ENCODE measurements around the gene COMMD3. TPM values are rescaled to one million over a fixed set of nuclear protein-coding genes. Genes with fewer than 3 reads are reported as not detected.

Gene COMMD3
- total RNA-seq (2012; rRNA removed) = 33.1 and 44.8 TPM in 2 replicates
- 25.4 and 30.8 TPM in 2 replicates for polyA plus RNA-seq (2012; rRNA removed)
- 29.0 and 38.5 TPM in 2 replicates for polyA plus RNA-seq (2012; cell fraction: cytosol; rRNA removed)
- 13.4 and 38.7 TPM in 2 replicates for polyA plus RNA-seq (2012; cell fraction: nucleus; rRNA removed; ENCODE audit: low replicate concordance)
- percentile 64 among the genes with signal in this experiment for Bru-seq, nascent RNA
- BruChase-seq, experiment 1, labeled RNA remaining after a 6-hour chase = percentile 68 among the genes with signal in this experiment
- percentile 58 among the genes with signal in this experiment for BruChase-seq, experiment 2, labeled RNA remaining after a 2-hour chase
- long read RNA-seq, transcript COMMD3-201 (8 exons, 1,342 nt) = major isoform, 28 of 36 reads
- long read RNA-seq, partial matches to known transcripts = 2 of 36 reads
- long read RNA-seq, other reads (novel, unspliced or antisense) = 3 of 36 reads

GRCh38 chr10:22316286-22317075 is at the start of gene COMMD3:
COMMD3 (plus strand) TSS chr10:22316388; CDS start chr10:22316418, 30 bp downstream.
- dilution Hi-C loops (cut with HindIII; ENCODE audit: low sequenced_read_pairs, unreplicated experiment) (no loop called here), in situ Hi-C loops (cut with MboI; ENCODE audit: low sequenced_read_pairs) (loop anchor here (10.0 to 25.0 kb wide), 3 partner anchors 312 to 804 kb away; partner anchors contain the start of gene DNAJC1), intact Hi-C loops (cut with micrococcal nuclease) (loop anchor here (1.0 to 5.0 kb wide), 4 partner anchors 87 to 819 kb away; partner anchors contain the start of genes DNAJC1 and PIP4K2A)
- BruUV-seq (replicated peaks) = no TSS peak
- Histone ChIP-seq H3K27me3 (ENCODE audit: control insufficient read depth, insufficient read depth, low read length) (peaks cover 2% of the 10 kb centered on the region; the same call in 1 of the 2 replicates), H3K18ac (ENCODE audit: low read depth, low read length) (peak within 1 kb of the TSS; percentile 78), H3K27ac (ENCODE audit: insufficient read depth, low read length) (peak within 1 kb of the TSS; percentile 93), H3K36me3 (ENCODE audit: control insufficient read depth, insufficient read depth, low read length) (no peaks in the 10 kb centered on the region), H4K5ac (ENCODE audit: low read depth, low read length) (peak within 1 kb of the TSS; percentile 84), H4K20me1 (ENCODE audit: insufficient read depth, low read length) (no peaks in the 10 kb centered on the region), H3K14ac (replicated peaks; ENCODE audit: low read depth, low read length) (peak within 1 kb of the TSS; percentile 87), H3K4ac (ENCODE audit: low read depth, low read length) (peak within 1 kb of the TSS; percentile 87), H4K8ac (ENCODE audit: low read depth in 2 of 2, low read length in 2 of 2) (peak within 1 kb of the TSS; percentile 14 to 94), H2BK5ac (ENCODE audit: low read depth, low read length, poor library complexity, severe bottlenecking) (peak within 1 kb of the TSS; percentile 77), H3K4me1 (ENCODE audit: control insufficient read depth, insufficient read depth, low read length) (no peaks in the 10 kb centered on the region), H2BK120ac (ENCODE audit: low read depth, low read length) (peak within 1 kb of the TSS; percentile 81), H3K9me1 (ENCODE audit: insufficient read depth, low read length) (no peaks in the 10 kb centered on the region; the same call in 1 of the 2 replicates), H2BK15ac (ENCODE audit: low read depth, low read length) (0 out of 3 replicates have a peak within 1 kb of the TSS, but pooled peaks have one; percentile 61), H3K9me3 (ENCODE audit: control insufficient read depth, insufficient read depth, low read length) (no peaks in the 10 kb centered on the region), H2AFZ (replicated peaks; ENCODE audit: low read length, poor library complexity) (peak within 1 kb of the TSS; percentile 99), H3K9ac (ENCODE audit: low read depth, low read length) (peak within 1 kb of the TSS; percentile 84), H2BK20ac (ENCODE audit: low read depth, low read length) (no peak within 1 kb of the TSS), H3K4me3 (ENCODE audit: insufficient read depth, low read depth, low read length) (peak within 1 kb of the TSS; percentile 76), H2AK5ac (ENCODE audit: low read depth, low read length) (peak within 1 kb of the TSS; percentile 35; the same call in 1 of the 2 replicates), H3K79me1 (ENCODE audit: low read depth in 1 of 2, low read length in 2 of 2) (peaks cover 5 to 12% of the 10 kb centered on the region in 2 experiments), H3K23ac (ENCODE audit: low read depth, low read length) (peak within 1 kb of the TSS; percentile 44), H4K91ac (ENCODE audit: insufficient read depth, low read depth, low read length) (peak within 1 kb of the TSS; percentile 94), H3K56ac (ENCODE audit: extremely low read depth, insufficient read depth, low read length) (peak within 1 kb of the TSS; percentile 87), H3K4me2 (ENCODE audit: low read depth, low read length) (peak within 1 kb of the TSS; percentile 96), H2AK9ac (replicated peaks; ENCODE audit: low read depth, low read length, poor library complexity) (peak within 1 kb of the TSS; percentile 63)
- 2% methylated on average over 14 of the region's 63 CpGs; no CpG with 5 or more reads in 1 of the 2 experiments for WGBS, 2 experiments (ENCODE audit: extremely low coverage in 2 of 2, insufficient read length in 1 of 2)
- DNase-seq = peak; percentile 86
- ChIA-PET CTCF (interaction anchor here (0.5 to 1.1 kb wide), 6 partner anchors 199 to 820 kb away, joined by 3 to 4 read pairs (median 3); no protein-coding TSS in a partner anchor), POLR2A (ENCODE audit: unreplicated experiment) (interaction anchor here (0.6 kb wide), 1 partner anchor 919 kb away, joined by 3 read pairs; no protein-coding TSS in a partner anchor)
- peak; percentile 74 for ATAC-seq (ENCODE audit: low read depth)
- TF ChIP-seq CTCF (conservative IDR thresholded peaks at IDR 0.05; ENCODE audit: low read depth, low read length) = no peak
- 0 out of 2 replicates have a peak, but pooled peaks have one; percentile 8 for TF ChIP-seq MAZ (IDR thresholded peaks at IDR 0.05; ENCODE audit: borderline replicate concordance, low read depth, low read length)
- TF ChIP-seq MXI1 (IDR thresholded peaks at IDR 0.05; ENCODE audit: borderline replicate concordance, low read depth, low read length) = no peak
- TF ChIP-seq MAFK (IDR thresholded peaks at IDR 0.05; ENCODE audit: low read depth, low read length) = no peak
- no peak for TF ChIP-seq POLR2A (IDR thresholded peaks at IDR 0.05; ENCODE audit: low read depth, low read length)
- no peak for TF ChIP-seq CHD1 (IDR thresholded peaks at IDR 0.05; ENCODE audit: low read depth, low read length)
- TF ChIP-seq CEBPB (IDR thresholded peaks at IDR 0.05; ENCODE audit: low read depth, low read length) = no peak
- TF ChIP-seq RFX5 (IDR thresholded peaks at IDR 0.05; ENCODE audit: low read depth, low read length) = no peak
- no peak for TF ChIP-seq NFE2L2 (IDR thresholded peaks at IDR 0.05; ENCODE audit: low read depth, low read length)
- TF ChIP-seq RAD21 (IDR thresholded peaks at IDR 0.05; ENCODE audit: low read length) = no peak
- peak; percentile 96 for TF ChIP-seq USF2 (IDR thresholded peaks at IDR 0.05; ENCODE audit: low read depth, low read length)
- 0 out of 2 replicates have a peak, but pooled peaks have one; percentile 11 for TF ChIP-seq BHLHE40 (IDR thresholded peaks at IDR 0.05; ENCODE audit: low read depth, low read length)
- no peak for TF ChIP-seq FOS (IDR thresholded peaks at IDR 0.05; ENCODE audit: low read depth, low read length)
